ENCODE results near the gene CDH13. TPM values are rescaled to one million over a fixed set of nuclear protein-coding genes. Genes with fewer than 3 reads are reported as not detected.

Gene CDH13
- polyA plus RNA-seq, 2 of the 4 experiments (the other 2 are of a cell fraction), result not detected

DNA sequence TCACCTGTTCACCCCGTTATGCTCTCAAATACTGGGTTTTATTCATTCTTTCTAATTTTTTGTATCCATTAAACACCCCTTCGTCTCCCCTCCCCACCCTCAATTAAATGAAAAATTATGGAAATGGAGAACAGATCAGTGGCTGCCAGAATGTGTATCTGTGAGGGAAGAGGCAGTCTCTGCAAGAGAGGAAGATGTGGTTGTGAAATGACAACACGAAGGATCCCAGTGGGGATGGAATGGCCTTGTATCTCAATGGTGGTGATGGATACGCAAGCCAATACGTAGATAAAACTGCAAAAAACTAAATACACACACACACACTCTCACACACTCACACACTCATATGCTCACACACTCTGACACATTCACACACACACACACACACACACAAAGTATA is 570.7 kb downstream of the CDH13 start:
- Histone ChIP-seq H3K4me3 (no peak overlapping the region), H3K9me3 (no peaks in the 10 kb centered on the region), H3K4me2 (no peak overlapping the region), H3K4me1 (no peaks in the 10 kb centered on the region), H3K27ac (no peak overlapping the region)
- 11% methylated on average over 5 of the region's 5 CpGs for WGBS (ENCODE audit: missing lambda C conversion rate)
- no peak for FAIRE-seq
- ChIA-PET CTCF (no interaction called here), POLR2A (no interaction called here)
- DNase-seq (ENCODE audit: low read depth in 1 of 2, low spot score in 1 of 2), result no peak
- TF ChIP-seq HOXB5 (CRISPR knock-in tag; IDR thresholded peaks at IDR 0.05) (no peak), SMC3 (IDR thresholded peaks at IDR 0.05) (no peak), RARB (CRISPR knock-in tag; IDR thresholded peaks at IDR 0.05) (no peak), TP53 (CRISPR knock-in tag; IDR thresholded peaks at IDR 0.05) (no peak), JUN (IDR thresholded peaks at IDR 0.05) (no peak), EHMT2 (IDR thresholded peaks at IDR 0.05; ENCODE audit: low read depth) (no peak), RNF2 (IDR thresholded peaks at IDR 0.05; ENCODE audit: borderline replicate concordance, low read depth) (no peak), KDM5A (IDR thresholded peaks at IDR 0.05) (no peak), JUNB (IDR thresholded peaks at IDR 0.05) (no peak), HDAC2 (IDR thresholded peaks at IDR 0.05) (no peak), GATA3 (IDR thresholded peaks at IDR 0.05; ENCODE audit: borderline replicate concordance) (no peak), HOXB13 (CRISPR knock-in tag; IDR thresholded peaks at IDR 0.05; ENCODE audit: low read depth) (no peak), RAD21 (conservative IDR thresholded peaks at IDR 0.05 in 1 of 2, IDR thresholded peaks at IDR 0.05 in 1 of 2) (no peak), ZNF302 (CRISPR knock-in tag; IDR thresholded peaks at IDR 0.05) (no peak), FOXS1 (CRISPR knock-in tag; IDR thresholded peaks at IDR 0.05) (no peak)
- ATAC-seq, result no peak

DNA sequence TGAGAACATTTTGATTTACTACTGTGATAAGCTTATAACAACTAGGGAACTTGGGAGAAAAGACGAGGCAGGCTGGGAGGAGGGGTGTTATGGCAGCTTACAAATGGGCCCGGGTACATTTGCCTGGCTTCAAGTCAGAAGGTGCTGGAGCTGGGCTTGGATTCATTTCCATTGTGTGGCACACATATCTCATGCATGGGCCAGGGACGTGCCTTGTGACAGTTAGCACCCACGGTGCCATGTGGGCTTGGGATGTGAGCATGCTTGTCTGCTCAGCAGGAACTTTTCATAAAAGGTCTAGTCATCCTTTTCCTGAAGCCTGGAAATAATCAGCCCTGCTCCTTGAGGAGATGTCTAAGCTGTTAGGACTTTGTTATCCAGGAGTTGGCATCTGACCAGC is 572.2 kb downstream of the CDH13 start:
- Histone ChIP-seq H3K4me2 (no peak overlapping the region), H3K4me1 (no peaks in the 10 kb centered on the region), H3K9me3 (no peaks in the 10 kb centered on the region), H3K27ac (no peak overlapping the region), H3K4me3 (no peak overlapping the region)
- ChIA-PET POLR2A (no interaction called here), CTCF (interaction anchor here (1.4 kb wide), 1 partner anchor 21 kb away, joined by 4 read pairs; no protein-coding TSS in a partner anchor)
- 0% methylated on average over 4 of the region's 4 CpGs for WGBS (ENCODE audit: missing lambda C conversion rate)
- TF ChIP-seq BHLHE40 (IDR thresholded peaks at IDR 0.05; ENCODE audit: low read depth, low read length) (no peak), EHF (CRISPR knock-in tag; IDR thresholded peaks at IDR 0.05) (no peak), RNF2 (IDR thresholded peaks at IDR 0.05; ENCODE audit: borderline replicate concordance, low read depth) (no peak), CHD2 (IDR thresholded peaks at IDR 0.05; ENCODE audit: low read length, partially characterized antibody) (no peak), EP300 (IDR thresholded peaks at IDR 0.05) (no peak), KDM1A (IDR thresholded peaks at IDR 0.05; ENCODE audit: low read depth) (no peak), TFCP2L1 (CRISPR knock-in tag; IDR thresholded peaks at IDR 0.05) (no peak), CBX8 (IDR thresholded peaks at IDR 0.05) (no peak), GATA3 (IDR thresholded peaks at IDR 0.05; ENCODE audit: borderline replicate concordance) (no peak), NPAS2 (CRISPR knock-in tag; IDR thresholded peaks at IDR 0.05; ENCODE audit: borderline replicate concordance) (no peak)
- TF ChIP-seq, protein P1, sequence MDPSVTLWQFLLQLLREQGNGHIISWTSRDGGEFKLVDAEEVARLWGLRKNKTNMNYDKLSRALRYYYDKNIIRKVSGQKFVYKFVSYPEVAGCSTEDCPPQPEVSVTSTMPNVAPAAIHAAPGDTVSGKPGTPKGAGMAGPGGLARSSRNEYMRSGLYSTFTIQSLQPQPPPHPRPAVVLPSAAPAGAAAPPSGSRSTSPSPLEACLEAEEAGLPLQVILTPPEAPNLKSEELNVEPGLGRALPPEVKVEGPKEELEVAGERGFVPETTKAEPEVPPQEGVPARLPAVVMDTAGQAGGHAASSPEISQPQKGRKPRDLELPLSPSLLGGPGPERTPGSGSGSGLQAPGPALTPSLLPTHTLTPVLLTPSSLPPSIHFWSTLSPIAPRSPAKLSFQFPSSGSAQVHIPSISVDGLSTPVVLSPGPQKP (IDR thresholded peaks at IDR 0.05; ENCODE audit: low read depth, low read length), result no peak
- no peak for ATAC-seq
- no peak for DNase-seq (ENCODE audit: low read depth in 1 of 2, low spot score in 1 of 2)
- no peak for FAIRE-seq

GRCh38 chr16:83200005-83200779 is 573.4 kb downstream of the CDH13 start:
- Histone ChIP-seq H3K4me3 (no peak overlapping the region), H3K9me3 (no peaks in the 10 kb centered on the region), H3K4me1 (no peaks in the 10 kb centered on the region), H3K4me2 (no peak overlapping the region), H3K27ac (no peak overlapping the region)
- DNase-seq (ENCODE audit: low read depth in 1 of 2, low spot score in 1 of 2) (peak in 1 of 2 experiments; percentile 16), ATAC-seq (peak; percentile 43 to 59; a peak in 3 of 6 replicates), FAIRE-seq (no peak)
- under 1% methylated on average over 12 of the region's 13 CpGs for WGBS (ENCODE audit: missing lambda C conversion rate)
- POLR2A ChIA-PET, result no interaction called here
- no peak for TF ChIP-seq BHLHE40 (IDR thresholded peaks at IDR 0.05; ENCODE audit: low read depth, low read length)
- TF ChIP-seq TP53 (CRISPR knock-in tag; IDR thresholded peaks at IDR 0.05), result no peak
- TF ChIP-seq, protein P2, sequence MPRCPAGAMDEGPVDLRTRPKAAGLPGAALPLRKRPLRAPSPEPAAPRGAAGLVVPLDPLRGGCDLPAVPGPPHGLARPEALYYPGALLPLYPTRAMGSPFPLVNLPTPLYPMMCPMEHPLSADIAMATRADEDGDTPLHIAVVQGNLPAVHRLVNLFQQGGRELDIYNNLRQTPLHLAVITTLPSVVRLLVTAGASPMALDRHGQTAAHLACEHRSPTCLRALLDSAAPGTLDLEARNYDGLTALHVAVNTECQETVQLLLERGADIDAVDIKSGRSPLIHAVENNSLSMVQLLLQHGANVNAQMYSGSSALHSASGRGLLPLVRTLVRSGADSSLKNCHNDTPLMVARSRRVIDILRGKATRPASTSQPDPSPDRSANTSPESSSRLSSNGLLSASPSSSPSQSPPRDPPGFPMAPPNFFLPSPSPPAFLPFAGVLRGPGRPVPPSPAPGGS (IDR thresholded peaks at IDR 0.05), result no peak
- no peak for TF ChIP-seq HOXB5 (CRISPR knock-in tag; IDR thresholded peaks at IDR 0.05)
- TF ChIP-seq, protein P3, sequence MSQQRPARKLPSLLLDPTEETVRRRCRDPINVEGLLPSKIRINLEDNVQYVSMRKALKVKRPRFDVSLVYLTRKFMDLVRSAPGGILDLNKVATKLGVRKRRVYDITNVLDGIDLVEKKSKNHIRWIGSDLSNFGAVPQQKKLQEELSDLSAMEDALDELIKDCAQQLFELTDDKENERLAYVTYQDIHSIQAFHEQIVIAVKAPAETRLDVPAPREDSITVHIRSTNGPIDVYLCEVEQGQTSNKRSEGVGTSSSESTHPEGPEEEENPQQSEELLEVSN (IDR thresholded peaks at IDR 0.05; ENCODE audit: borderline replicate concordance, low read depth), result no peak
- no peak for TF ChIP-seq TFCP2L1 (CRISPR knock-in tag; IDR thresholded peaks at IDR 0.05)
- TF ChIP-seq RAD21 (conservative IDR thresholded peaks at IDR 0.05 in 1 of 2, IDR thresholded peaks at IDR 0.05 in 1 of 2), result peak in 1 of 2 experiments; percentile 23; a peak in 1 of 5 replicates
- CTCF ChIA-PET, result interaction anchor here (0.6 to 1.4 kb wide), 4 partner anchors 22 to 711 kb away, joined by 3 to 4 read pairs (median 3); no protein-coding TSS in a partner anchor
